ENCODE data around the gene AGPAT4.
"Not testable (repeated sequence)": the region's sequence is repeated elsewhere in the genome, so short reads cannot be mapped to it uniquely, and the experiment has no call there.

AGPAT4 gene

GRCh38 chr6:161200610-161201370 lies 73.1 kb downstream of the AGPAT4 start:
- no peak for DNase-seq (ENCODE audit: low read depth)

- no peak for DNase-seq (ENCODE audit: low read depth)
Observed at GRCh38 chr6:161199850-161200249, 74.0 kb downstream of the AGPAT4 start.

GRCh38 chr6:161198783-161199460 lies 74.9 kb downstream of the AGPAT4 start:
- no peak for DNase-seq (ENCODE audit: low read depth)

- no peak for DNase-seq (ENCODE audit: low read depth)
Observed at GRCh38 chr6:161198176-161198575, 75.7 kb downstream of the AGPAT4 start.

GRCh38 chr6:161195386-161195785 lies 78.5 kb downstream of the AGPAT4 start:
- no peak for DNase-seq (ENCODE audit: low read depth)

- DNase-seq (ENCODE audit: low read depth): no peak
Observed at GRCh38 chr6:161194374-161194773, 79.5 kb downstream of the AGPAT4 start.

- no peak for DNase-seq (ENCODE audit: low read depth)
Observed at GRCh38 chr6:161192636-161193411, 81.0 kb downstream of the AGPAT4 start.

- DNase-seq (ENCODE audit: low read depth): no peak
Observed at GRCh38 chr6:161191671-161192070, 82.2 kb downstream of the AGPAT4 start.

GRCh38 chr6:161191007-161191406 lies 82.9 kb downstream of the AGPAT4 start:
- no peak for DNase-seq (ENCODE audit: low read depth)

GRCh38 chr6:161189891-161190290 lies 84.0 kb downstream of the AGPAT4 start:
- no peak for DNase-seq (ENCODE audit: low read depth)

- no peak for DNase-seq (ENCODE audit: low read depth)
Observed at GRCh38 chr6:161188547-161189465, 85.1 kb downstream of the AGPAT4 start.

GRCh38 chr6:161186173-161186769 lies 87.6 kb downstream of the AGPAT4 start:
- no peak for DNase-seq (ENCODE audit: low read depth)

GRCh38 chr6:161181121-161181520 lies 92.7 kb downstream of the AGPAT4 start:
- DNase-seq (ENCODE audit: low read depth): no peak

- not testable (repeated sequence) for DNase-seq (ENCODE audit: low read depth)
Observed at GRCh38 chr6:161178155-161178554, 95.7 kb downstream of the AGPAT4 start.

- not testable (repeated sequence) for DNase-seq (ENCODE audit: low read depth)
Observed at GRCh38 chr6:161176428-161176827, 97.4 kb downstream of the AGPAT4 start.

- DNase-seq (ENCODE audit: low read depth): not testable (repeated sequence)
Observed at GRCh38 chr6:161172769-161173168, 101.1 kb downstream of the AGPAT4 start.

- DNase-seq (ENCODE audit: low read depth): no peak
Observed at GRCh38 chr6:161171207-161171606, 102.7 kb downstream of the AGPAT4 start.

- no peak for DNase-seq (ENCODE audit: low read depth)
Observed at GRCh38 chr6:161169696-161170095, 104.2 kb downstream of the AGPAT4 start.

- no peak for DNase-seq (ENCODE audit: low read depth)
Observed at GRCh38 chr6:161169035-161169434, 104.8 kb downstream of the AGPAT4 start.

- DNase-seq (ENCODE audit: low read depth): no peak
Observed at GRCh38 chr6:161168281-161168891, 105.5 kb downstream of the AGPAT4 start.

- no peak for DNase-seq (ENCODE audit: low read depth)
Observed at GRCh38 chr6:161166677-161167076, 107.2 kb downstream of the AGPAT4 start.
